Caco-2 (cell line): ENCODE data around the gene CRIP1. TPM values are rescaled to one million over a fixed set of nuclear protein-coding genes. Genes with fewer than 3 reads are reported as not detected.

Experiments
- BruUV-seq: library from RNA; stranded (reverse); fragments of 400-500 nt; replicated peaks from 2 replicates; lab custom pipeline; 2021; lab: Mats Ljungman, UMichigan
- CTCF ChIA-PET: fragments of 300-600 bp; sonication (Branson Sonifier 250); formaldehyde crosslinking; loops from one replicate; lab custom pipeline; 2022; ENCODE audit warnings: antibody characterized with exemption; lab: Charles Lee
- POLR2A ChIA-PET: fragments of 300-600 bp; sonication (Branson Sonifier 250); formaldehyde crosslinking; loops from one replicate; lab custom pipeline; 2022; ENCODE audit warnings: antibody characterized with exemption; lab: Charles Lee
- DNase-seq, 2 experiments: peaks; one replicate each; pipeline versions ENCODE4 v3.0.0 to v3.0.0-alpha.2; 2020 to 2022
- H3K27me3 ChIP-seq: replicated peaks from 2 replicates; pipeline ENCODE4 v1.6.0; 2011; ENCODE audit warnings: low read length; ENCODE audit not compliant: control insufficient read depth, insufficient read depth
- H3K36me3 ChIP-seq: 2 replicates; pipeline ENCODE4 v1.5.1; 2011; ENCODE audit warnings: low read length; ENCODE audit not compliant: control insufficient read depth, insufficient read depth
- H3K4me1 ChIP-seq: fragments of 250-450 bp; sonication (Bioruptor Pico); 2 replicates; pipeline ENCODE4 v1.5.1; 2020; ENCODE audit warnings: mild to moderate bottlenecking
- H3K4me3 ChIP-seq: 2 replicates; pipeline ENCODE4 v1.5.1; 2011; ENCODE audit warnings: low read depth, mild to moderate bottlenecking, control low read depth, low read length
- H3K9me3 ChIP-seq: fragments of 250-450 bp; sonication (Bioruptor Pico); 2 replicates; pipeline ENCODE4 v1.5.1; 2020; ENCODE audit warnings: mild to moderate bottlenecking, moderate library complexity
- H3K27ac Mint-ChIP-seq: one replicate; pipeline ENCODE4 v1.8.0; 2022; ENCODE audit warnings: mixed read lengths; ENCODE audit not compliant: unreplicated experiment
- H3K27me3 Mint-ChIP-seq: one replicate; pipeline ENCODE4 v1.8.0; 2022; ENCODE audit warnings: mixed read lengths; ENCODE audit not compliant: insufficient read depth, unreplicated experiment
- H3K36me3 Mint-ChIP-seq: one replicate; pipeline ENCODE4 v1.8.0; 2022; ENCODE audit warnings: mild to moderate bottlenecking, mixed read lengths; ENCODE audit not compliant: insufficient read depth, unreplicated experiment
- H3K4me1 Mint-ChIP-seq: one replicate; pipeline ENCODE4 v1.8.0; 2022; ENCODE audit warnings: low read depth, mixed read lengths; ENCODE audit not compliant: unreplicated experiment
- H3K4me3 Mint-ChIP-seq: one replicate; pipeline ENCODE4 v1.8.0; 2022; ENCODE audit warnings: mild to moderate bottlenecking, moderate library complexity, mixed read lengths; ENCODE audit not compliant: unreplicated experiment
- H3K9me3 Mint-ChIP-seq: one replicate; pipeline ENCODE4 v1.8.0; 2022; ENCODE audit warnings: mixed read lengths; ENCODE audit not compliant: unreplicated experiment
- CTCF ChIP-seq, 2 experiments: fragments of 200-600 bp in 1 of 2; IDR thresholded peaks; 1 replicate in 1 of 2; 2 replicates in 1 of 2; pipeline versions ENCODE4 v1.5.1 to v1.8.0; 2011 to 2022; ENCODE audit warnings: antibody characterized with exemption in 1 of 2, control low read depth in 1 of 2, inconsistent platforms in 1 of 2, low read depth in 1 of 2, low read length in 1 of 2, mild to moderate bottlenecking in 1 of 2, moderate library complexity in 1 of 2; ENCODE audit not compliant: insufficient read depth in 1 of 2, severe bottlenecking in 1 of 2, unreplicated experiment in 1 of 2
- intact Hi-C: fragments of 100-400 bp; cut with micrococcal nuclease; formaldehyde crosslinking; loops from one replicate; pipeline ENCODE4 v1.10.0; 2022; ENCODE audit not compliant: unreplicated experiment
- total RNA-seq: library from RNA; stranded (reverse); gene quantifications from 2 replicates; pipeline ENCODE4 v1.2.3, GENCODE V29; 2022

The CRIP1 gene
- total RNA-seq, 1 experiment from 2014 or later, result 75.1 TPM

- H3K4me1 ChIP-seq, result no peaks in the 10 kb centered on the region
- POLR2A ChIA-PET, result no interaction called here
Measured at GRCh38 chr14:105503935-105504692, 17.4 kb downstream of the CRIP1 start.

GRCh38 chr14:105505101-105505500, 18.4 kb downstream of the CRIP1 start:
- POLR2A ChIA-PET, result no interaction called here
- DNase-seq, result no peak
- Mint-ChIP-seq H3K36me3 (peaks cover 16% of the 10 kb centered on the region), H3K4me3 (no peak overlapping the region), H3K27me3 (peaks cover 13% of the 10 kb centered on the region), H3K9me3 (no peaks in the 10 kb centered on the region), H3K4me1 (peaks cover 7% of the 10 kb centered on the region), H3K27ac (no peak overlapping the region)
- CTCF ChIA-PET, result no interaction called here
- intact Hi-C loops, result no loop called here
- no peak for TF ChIP-seq CTCF (IDR thresholded peaks at IDR 0.05; ENCODE audit: insufficient read depth in 1 of 2, low read depth in 1 of 2, low read length in 1 of 2, severe bottlenecking in 1 of 2, unreplicated experiment in 1 of 2)
- Histone ChIP-seq H3K4me1 (no peaks in the 10 kb centered on the region), H3K4me3 (no peak overlapping the region), H3K36me3 (no peaks in the 10 kb centered on the region), H3K27me3 (no peaks in the 10 kb centered on the region), H3K9me3 (no peaks in the 10 kb centered on the region)
- BruUV-seq, result no TSS peak

More at GRCh38 chr14:105503935-105504692, 17.4 kb downstream of the CRIP1 start:
- intact Hi-C loops, result no loop called here
- Mint-ChIP-seq H3K27me3 (peaks cover 13% of the 10 kb centered on the region), H3K4me3 (no peak overlapping the region), H3K4me1 (peaks cover 7% of the 10 kb centered on the region), H3K36me3 (peaks cover 17% of the 10 kb centered on the region), H3K27ac (no peak overlapping the region), H3K9me3 (no peaks in the 10 kb centered on the region)
- H3K27me3 ChIP-seq, result no peaks in the 10 kb centered on the region
- H3K9me3 ChIP-seq, result no peaks in the 10 kb centered on the region
- DNase-seq, result no peak
- BruUV-seq, result no TSS peak
- CTCF ChIA-PET, result no interaction called here
- no peak for TF ChIP-seq CTCF (IDR thresholded peaks at IDR 0.05; ENCODE audit: insufficient read depth in 1 of 2, low read depth in 1 of 2, low read length in 1 of 2, severe bottlenecking in 1 of 2, unreplicated experiment in 1 of 2)
- H3K36me3 ChIP-seq, result no peaks in the 10 kb centered on the region
- H3K4me3 ChIP-seq, result no peak overlapping the region

- ChIA-PET POLR2A (no interaction called here), CTCF (no interaction called here)
- Mint-ChIP-seq H3K27me3 (peaks cover 17% of the 10 kb centered on the region), H3K4me3 (no peak overlapping the region), H3K36me3 (peaks cover 16% of the 10 kb centered on the region), H3K4me1 (peaks cover 7% of the 10 kb centered on the region), H3K9me3 (no peaks in the 10 kb centered on the region), H3K27ac (no peak overlapping the region)
- Histone ChIP-seq H3K36me3 (no peaks in the 10 kb centered on the region), H3K9me3 (no peaks in the 10 kb centered on the region), H3K27me3 (no peaks in the 10 kb centered on the region), H3K4me1 (no peaks in the 10 kb centered on the region), H3K4me3 (no peak overlapping the region)
- TF ChIP-seq CTCF (IDR thresholded peaks at IDR 0.05; ENCODE audit: insufficient read depth in 1 of 2, low read depth in 1 of 2, low read length in 1 of 2, severe bottlenecking in 1 of 2, unreplicated experiment in 1 of 2), result no peak
- DNase-seq, result no peak
- BruUV-seq, result no TSS peak
- intact Hi-C loops, result no loop called here
Measured at GRCh38 chr14:105507247-105507646, 20.6 kb downstream of the CRIP1 start.
